Calu3 (cell line): ENCODE data around the gene SLC25A25. TPM values are rescaled to one million over a fixed set of nuclear protein-coding genes. Genes with fewer than 3 reads are reported as not detected.

Experiments used
- BruUV-seq: library from RNA; stranded (reverse); fragments of 400-500 nt; replicated peaks from 2 replicates; lab custom pipeline; 2021; lab: Mats Ljungman, UMichigan
- CTCF ChIA-PET: fragments of 300-600 bp; sonication (Branson Sonifier 250); formaldehyde crosslinking; loops from one replicate; lab custom pipeline; 2022; ENCODE audit warnings: antibody characterized with exemption; lab: Charles Lee
- DNase-seq: peaks from one replicate; pipeline ENCODE4 v3.0.0; 2022
- H3K27ac Mint-ChIP-seq: one replicate; pipeline ENCODE4 v1.8.0; 2022; ENCODE audit warnings: mixed read lengths; ENCODE audit not compliant: unreplicated experiment
- H3K27me3 Mint-ChIP-seq: one replicate; pipeline ENCODE4 v1.8.0; 2022; ENCODE audit warnings: mixed read lengths; ENCODE audit not compliant: unreplicated experiment
- H3K36me3 Mint-ChIP-seq: one replicate; pipeline ENCODE4 v1.8.0; 2022; ENCODE audit warnings: mild to moderate bottlenecking, moderate library complexity, mixed read lengths; ENCODE audit not compliant: insufficient read depth, unreplicated experiment
- H3K4me1 Mint-ChIP-seq: one replicate; pipeline ENCODE4 v1.8.0; 2022; ENCODE audit warnings: mild to moderate bottlenecking, low read depth, mixed read lengths; ENCODE audit not compliant: unreplicated experiment
- H3K4me3 Mint-ChIP-seq: one replicate; pipeline ENCODE4 v1.8.0; 2022; ENCODE audit warnings: mild to moderate bottlenecking, low read depth, moderate library complexity, mixed read lengths; ENCODE audit not compliant: unreplicated experiment
- H3K9me3 Mint-ChIP-seq: one replicate; pipeline ENCODE4 v1.8.0; 2022; ENCODE audit warnings: low read depth, mixed read lengths; ENCODE audit not compliant: unreplicated experiment
- intact Hi-C: fragments of 100-400 bp; cut with micrococcal nuclease; formaldehyde crosslinking; loops from one replicate; pipeline ENCODE4 v1.10.0; 2022; ENCODE audit not compliant: unreplicated experiment
- total RNA-seq: library from RNA; stranded (reverse); gene quantifications from 2 replicates; pipeline ENCODE4 v1.2.3, GENCODE V29; 2022
- TF ChIP-seq, protein P1 (sequence below): fragments of 200-600 bp; IDR thresholded peaks from one replicate; pipeline ENCODE4 v1.8.0; 2022; ENCODE audit warnings: antibody characterized with exemption; ENCODE audit not compliant: unreplicated experiment

Gene SLC25A25
- total RNA-seq, 1 experiment from 2014 or later, result 19.5 TPM

DNA sequence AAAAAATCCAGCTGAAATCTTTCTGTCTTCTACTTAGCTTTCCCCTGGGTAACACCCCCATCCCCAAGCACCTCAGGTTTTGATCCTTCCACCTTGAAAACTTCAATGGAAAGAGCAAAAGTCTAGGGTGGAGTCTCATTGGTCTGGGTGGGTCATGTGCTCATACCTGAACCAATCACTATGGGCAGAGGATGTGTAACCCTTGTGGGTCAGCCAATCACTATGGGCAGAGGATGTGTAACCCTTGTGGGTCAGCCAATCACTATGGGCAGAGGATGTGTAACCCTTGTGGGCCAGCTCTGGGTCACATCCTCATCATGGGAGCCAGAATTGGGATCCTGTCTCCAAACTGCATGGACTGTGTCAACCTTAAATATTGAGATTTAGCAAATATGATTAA lies 19.4 kb upstream of the SLC25A25 start:
- TF ChIP-seq, protein P1, sequence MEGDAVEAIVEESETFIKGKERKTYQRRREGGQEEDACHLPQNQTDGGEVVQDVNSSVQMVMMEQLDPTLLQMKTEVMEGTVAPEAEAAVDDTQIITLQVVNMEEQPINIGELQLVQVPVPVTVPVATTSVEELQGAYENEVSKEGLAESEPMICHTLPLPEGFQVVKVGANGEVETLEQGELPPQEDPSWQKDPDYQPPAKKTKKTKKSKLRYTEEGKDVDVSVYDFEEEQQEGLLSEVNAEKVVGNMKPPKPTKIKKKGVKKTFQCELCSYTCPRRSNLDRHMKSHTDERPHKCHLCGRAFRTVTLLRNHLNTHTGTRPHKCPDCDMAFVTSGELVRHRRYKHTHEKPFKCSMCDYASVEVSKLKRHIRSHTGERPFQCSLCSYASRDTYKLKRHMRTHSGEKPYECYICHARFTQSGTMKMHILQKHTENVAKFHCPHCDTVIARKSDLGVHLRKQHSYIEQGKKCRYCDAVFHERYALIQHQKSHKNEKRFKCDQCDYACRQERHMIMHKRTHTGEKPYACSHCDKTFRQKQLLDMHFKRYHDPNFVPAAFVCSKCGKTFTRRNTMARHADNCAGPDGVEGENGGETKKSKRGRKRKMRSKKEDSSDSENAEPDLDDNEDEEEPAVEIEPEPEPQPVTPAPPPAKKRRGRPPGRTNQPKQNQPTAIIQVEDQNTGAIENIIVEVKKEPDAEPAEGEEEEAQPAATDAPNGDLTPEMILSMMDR, result no peak
- no peak for DNase-seq
- peaks cover 21% of the 10 kb centered on the region for H3K36me3 Mint-ChIP-seq
- intact Hi-C loops, result no loop called here
- no peak overlapping the region for H3K27ac Mint-ChIP-seq
- no peaks in the 10 kb centered on the region for H3K9me3 Mint-ChIP-seq
- CTCF ChIA-PET, result interaction anchor here (0.6 kb wide), 1 partner anchor 53 kb away, joined by 3 read pairs; no protein-coding TSS in a partner anchor
- no TSS peak for BruUV-seq
- H3K27me3 Mint-ChIP-seq, result no peaks in the 10 kb centered on the region
- peaks cover 14% of the 10 kb centered on the region for H3K4me1 Mint-ChIP-seq
- H3K4me3 Mint-ChIP-seq, result no peak overlapping the region

GRCh38 chr9:128049843-128050242 lies 18.2 kb upstream of the SLC25A25 start:
- intact Hi-C loops, result no loop called here
- CTCF ChIA-PET, result no interaction called here
- DNase-seq, result no peak
- Mint-ChIP-seq H3K27me3 (no peaks in the 10 kb centered on the region), H3K4me3 (no peak overlapping the region), H3K9me3 (no peaks in the 10 kb centered on the region), H3K27ac (peak overlapping the region; percentile 13), H3K4me1 (peaks cover 25% of the 10 kb centered on the region), H3K36me3 (peaks cover 29% of the 10 kb centered on the region)
- TF ChIP-seq, protein P1, result no peak
- BruUV-seq, result no TSS peak

DNA sequence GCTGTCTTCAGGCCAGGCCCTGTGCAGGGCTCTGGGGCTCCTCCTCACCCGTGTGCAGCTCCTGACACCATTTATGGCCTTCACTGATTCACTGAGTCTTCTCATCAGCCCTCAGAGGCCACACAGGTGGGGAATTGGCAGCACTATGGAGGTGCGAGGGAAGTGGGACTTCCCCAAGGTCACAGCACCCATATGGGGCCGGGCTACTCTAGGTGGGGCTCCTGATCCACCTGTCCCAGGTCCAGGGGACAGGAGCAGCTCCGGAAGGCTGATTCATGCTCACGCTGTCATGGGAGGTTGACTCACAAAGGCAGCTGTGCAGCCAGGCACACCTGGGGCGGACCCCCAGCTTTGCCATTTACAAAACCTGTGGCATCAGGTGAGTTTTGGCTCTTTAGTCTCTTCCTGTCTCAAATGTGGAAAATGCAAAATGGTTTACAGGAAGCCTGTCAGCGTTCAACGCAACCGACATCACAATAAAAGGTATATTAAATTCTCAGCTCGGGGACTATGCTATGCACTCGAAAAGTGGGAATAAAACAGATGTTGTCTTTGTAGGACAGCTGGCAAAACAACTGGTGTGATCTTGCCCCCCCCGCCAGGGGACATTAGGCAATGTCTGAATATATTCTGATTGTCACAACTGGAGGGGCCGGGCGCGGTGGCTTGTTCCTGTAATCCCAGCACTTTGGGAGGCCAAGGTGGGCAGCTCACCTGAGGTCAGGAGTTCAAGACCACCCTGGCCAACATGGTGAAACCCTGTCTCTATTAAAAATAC lies 15.9 kb upstream of the SLC25A25 start:
- peak overlapping the region; percentile 58 for H3K27ac Mint-ChIP-seq
- no peaks in the 10 kb centered on the region for H3K9me3 Mint-ChIP-seq
- TF ChIP-seq, protein P1, result no peak
- intact Hi-C loops, result no loop called here
- CTCF ChIA-PET, result interaction anchor here (0.5 to 1.6 kb wide), 9 partner anchors 9 to 66 kb away, joined by 3 to 13 read pairs (median 4); partner anchors contain the start of gene NAIF1
- H3K4me3 Mint-ChIP-seq, result no peak overlapping the region
- TSS peak; percentile 76 for BruUV-seq
- peaks cover 27% of the 10 kb centered on the region for H3K4me1 Mint-ChIP-seq
- DNase-seq, result peak; percentile 84
- peaks cover 29% of the 10 kb centered on the region for H3K36me3 Mint-ChIP-seq
- no peaks in the 10 kb centered on the region for H3K27me3 Mint-ChIP-seq

DNA sequence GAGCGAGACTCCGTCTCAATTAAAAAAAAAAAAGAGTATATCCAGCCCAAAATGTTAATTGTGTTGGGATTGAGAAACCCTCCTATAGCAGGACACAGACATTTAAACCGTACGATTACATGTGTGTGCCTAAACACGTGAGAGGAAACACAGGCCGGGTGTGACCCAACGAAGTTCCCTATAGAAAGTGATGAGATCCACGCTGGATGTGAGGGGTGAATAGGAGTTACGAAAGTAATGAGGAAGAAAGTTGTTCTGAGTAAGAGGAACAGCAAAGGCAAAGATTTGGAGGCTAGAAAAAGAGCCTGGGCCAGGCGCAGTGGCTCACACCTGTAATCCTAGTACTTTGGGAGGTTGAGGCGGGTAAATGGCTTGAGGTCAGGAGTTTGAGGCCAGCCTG lies 14.5 kb upstream of the SLC25A25 start:
- Mint-ChIP-seq H3K27me3 (no peaks in the 10 kb centered on the region), H3K4me1 (peaks cover 32% of the 10 kb centered on the region), H3K9me3 (no peaks in the 10 kb centered on the region), H3K36me3 (peaks cover 29% of the 10 kb centered on the region), H3K27ac (peak overlapping the region; percentile 71), H3K4me3 (no peak overlapping the region)
- intact Hi-C loops, result no loop called here
- TF ChIP-seq, protein P1, result no peak
- CTCF ChIA-PET, result no interaction called here
- DNase-seq, result no peak
- BruUV-seq, result no TSS peak
